ENCODE measurements around the gene TUBA4A. TPM values are rescaled to one million over a fixed set of nuclear protein-coding genes. Genes with fewer than 3 reads are reported as not detected.

TUBA4A gene
- total RNA-seq, 1 donor from 2014 or later: not detected

DNA sequence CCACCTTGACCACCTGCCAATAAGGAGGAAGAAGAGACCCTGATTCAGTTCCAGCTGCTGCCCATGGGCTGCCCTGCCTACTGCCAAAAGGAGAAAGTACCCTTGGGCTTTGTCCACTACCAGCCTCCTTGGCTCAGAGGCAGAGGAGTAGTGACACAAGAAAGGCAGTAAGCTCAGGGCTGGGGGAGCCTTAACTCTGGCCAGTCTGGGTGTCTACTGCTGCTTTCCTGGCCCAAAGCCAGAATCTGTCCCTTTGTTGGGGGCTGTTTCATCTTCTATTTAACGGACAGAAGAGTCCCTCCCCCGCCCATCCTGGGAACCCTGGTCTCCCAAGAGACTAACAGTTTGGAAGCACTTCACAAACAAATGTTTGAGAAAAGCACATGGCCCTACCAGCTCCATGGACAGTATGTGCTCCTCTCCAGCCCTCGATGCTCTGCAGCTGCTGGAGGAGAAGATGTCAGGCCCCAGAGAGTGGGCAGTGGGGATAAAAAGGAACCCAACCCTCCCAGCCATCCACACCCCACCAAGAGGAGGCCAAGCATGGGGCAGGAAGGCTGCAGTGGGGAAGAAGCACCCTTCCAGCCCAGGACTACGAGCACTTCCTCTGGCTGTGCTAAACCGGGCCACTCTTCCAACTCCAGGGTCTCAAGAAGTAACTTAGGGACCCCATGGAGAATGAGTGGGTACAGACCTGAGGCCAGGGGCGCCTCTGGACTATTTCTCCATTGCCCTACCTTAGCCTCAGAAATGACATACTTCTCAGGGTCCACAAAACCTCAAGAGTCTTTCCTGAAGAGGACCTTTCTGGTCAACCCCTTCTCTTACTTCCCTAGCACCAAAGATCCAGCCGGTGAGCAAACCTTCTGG lies 25.4 kb downstream of the TUBA4A start:
- H3K36me3 Mint-ChIP-seq: peaks cover 15% of the 10 kb centered on the region
- peak overlapping the region; percentile 61 for H3K9ac ChIP-seq
- H3K27me3 ChIP-seq: no peaks in the 10 kb centered on the region
- H3K27ac Mint-ChIP-seq: no peak overlapping the region
- peaks cover 4% of the 10 kb centered on the region for H4K20me1 ChIP-seq (ENCODE audit: low read depth)
- peaks cover 11% of the 10 kb centered on the region for H3F3A ChIP-seq (ENCODE audit: low read depth)
- no peaks in the 10 kb centered on the region for H3K36me3 ChIP-seq
- peaks cover 3% of the 10 kb centered on the region for H3K27me3 Mint-ChIP-seq (ENCODE audit: insufficient read depth, low read depth)
- no peaks in the 10 kb centered on the region for H3K9me3 ChIP-seq (ENCODE audit: low read depth)
- peaks cover 26% of the 10 kb centered on the region for H3K4me1 Mint-ChIP-seq
- TF ChIP-seq EZH2 (IDR thresholded peaks at IDR 0.05): no peak
- TF ChIP-seq, protein P1, sequence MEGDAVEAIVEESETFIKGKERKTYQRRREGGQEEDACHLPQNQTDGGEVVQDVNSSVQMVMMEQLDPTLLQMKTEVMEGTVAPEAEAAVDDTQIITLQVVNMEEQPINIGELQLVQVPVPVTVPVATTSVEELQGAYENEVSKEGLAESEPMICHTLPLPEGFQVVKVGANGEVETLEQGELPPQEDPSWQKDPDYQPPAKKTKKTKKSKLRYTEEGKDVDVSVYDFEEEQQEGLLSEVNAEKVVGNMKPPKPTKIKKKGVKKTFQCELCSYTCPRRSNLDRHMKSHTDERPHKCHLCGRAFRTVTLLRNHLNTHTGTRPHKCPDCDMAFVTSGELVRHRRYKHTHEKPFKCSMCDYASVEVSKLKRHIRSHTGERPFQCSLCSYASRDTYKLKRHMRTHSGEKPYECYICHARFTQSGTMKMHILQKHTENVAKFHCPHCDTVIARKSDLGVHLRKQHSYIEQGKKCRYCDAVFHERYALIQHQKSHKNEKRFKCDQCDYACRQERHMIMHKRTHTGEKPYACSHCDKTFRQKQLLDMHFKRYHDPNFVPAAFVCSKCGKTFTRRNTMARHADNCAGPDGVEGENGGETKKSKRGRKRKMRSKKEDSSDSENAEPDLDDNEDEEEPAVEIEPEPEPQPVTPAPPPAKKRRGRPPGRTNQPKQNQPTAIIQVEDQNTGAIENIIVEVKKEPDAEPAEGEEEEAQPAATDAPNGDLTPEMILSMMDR (IDR thresholded peaks at IDR 0.05): no peak
- TF ChIP-seq EZH2phosphoT487 (IDR thresholded peaks at IDR 0.05): no peak
- peaks cover 12% of the 10 kb centered on the region for H3K4me1 ChIP-seq
- H3K9me3 Mint-ChIP-seq: no peaks in the 10 kb centered on the region
- peak overlapping the region; percentile 76 for H3K4me3 ChIP-seq
- DNase-seq (ENCODE audit: low spot score): no peak
- H3K4me2 ChIP-seq: peak overlapping the region; percentile 95
- H3K4me3 Mint-ChIP-seq: peak overlapping the region; percentile 84
- peaks cover 37% of the 10 kb centered on the region for H3K79me2 ChIP-seq (ENCODE audit: low read depth)
- no peak overlapping the region for H3K27ac ChIP-seq
- H2AFZ ChIP-seq (replicated peaks): no peak overlapping the region

DNA sequence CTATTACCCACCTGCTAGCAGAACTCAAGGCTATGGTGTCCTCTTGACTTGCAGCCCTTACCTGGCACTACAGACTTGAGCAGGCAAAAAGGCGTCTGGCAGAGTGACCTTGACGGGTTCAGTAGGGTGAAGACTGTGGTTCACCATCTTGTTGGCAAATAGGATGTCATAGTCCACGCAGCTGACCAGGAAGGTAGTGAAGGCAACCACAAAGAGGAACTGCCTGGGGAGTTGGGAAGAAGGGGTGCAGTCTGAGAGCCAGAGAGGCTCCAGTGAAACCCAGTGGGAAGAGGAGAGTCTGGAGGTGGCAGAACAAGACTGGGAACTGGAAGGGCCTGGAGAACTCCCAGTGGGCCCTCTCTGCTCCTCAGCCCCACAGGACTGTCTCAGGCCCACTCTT lies 28.4 kb downstream of the TUBA4A start:
- no peak overlapping the region for H3K27ac ChIP-seq
- no peak overlapping the region for H2AFZ ChIP-seq (replicated peaks)
- H3K36me3 Mint-ChIP-seq: peaks cover 19% of the 10 kb centered on the region
- no peaks in the 10 kb centered on the region for H3K36me3 ChIP-seq
- H3K4me3 ChIP-seq: no peak overlapping the region
- H3K9me3 Mint-ChIP-seq: no peaks in the 10 kb centered on the region
- H3K4me1 Mint-ChIP-seq: peaks cover 20% of the 10 kb centered on the region
- H3K9ac ChIP-seq: no peak overlapping the region
- peaks cover 18% of the 10 kb centered on the region for H3K79me2 ChIP-seq (ENCODE audit: low read depth)
- H3K9me3 ChIP-seq (ENCODE audit: low read depth): no peaks in the 10 kb centered on the region
- H3K27ac Mint-ChIP-seq: no peak overlapping the region
- peaks cover 7% of the 10 kb centered on the region for H3F3A ChIP-seq (ENCODE audit: low read depth)
- H3K4me3 Mint-ChIP-seq: peak overlapping the region; percentile 52
- no peak overlapping the region for H3K4me2 ChIP-seq
- H3K4me1 ChIP-seq: peaks cover 7% of the 10 kb centered on the region
- peaks cover 4% of the 10 kb centered on the region for H4K20me1 ChIP-seq (ENCODE audit: low read depth)
- DNase-seq (ENCODE audit: low spot score): no peak
- TF ChIP-seq EZH2 (IDR thresholded peaks at IDR 0.05): no peak
- TF ChIP-seq EZH2phosphoT487 (IDR thresholded peaks at IDR 0.05): no peak
- TF ChIP-seq, protein P1 (IDR thresholded peaks at IDR 0.05): no peak
- peaks cover 6% of the 10 kb centered on the region for H3K27me3 Mint-ChIP-seq (ENCODE audit: insufficient read depth, low read depth)
- no peaks in the 10 kb centered on the region for H3K27me3 ChIP-seq

DNA sequence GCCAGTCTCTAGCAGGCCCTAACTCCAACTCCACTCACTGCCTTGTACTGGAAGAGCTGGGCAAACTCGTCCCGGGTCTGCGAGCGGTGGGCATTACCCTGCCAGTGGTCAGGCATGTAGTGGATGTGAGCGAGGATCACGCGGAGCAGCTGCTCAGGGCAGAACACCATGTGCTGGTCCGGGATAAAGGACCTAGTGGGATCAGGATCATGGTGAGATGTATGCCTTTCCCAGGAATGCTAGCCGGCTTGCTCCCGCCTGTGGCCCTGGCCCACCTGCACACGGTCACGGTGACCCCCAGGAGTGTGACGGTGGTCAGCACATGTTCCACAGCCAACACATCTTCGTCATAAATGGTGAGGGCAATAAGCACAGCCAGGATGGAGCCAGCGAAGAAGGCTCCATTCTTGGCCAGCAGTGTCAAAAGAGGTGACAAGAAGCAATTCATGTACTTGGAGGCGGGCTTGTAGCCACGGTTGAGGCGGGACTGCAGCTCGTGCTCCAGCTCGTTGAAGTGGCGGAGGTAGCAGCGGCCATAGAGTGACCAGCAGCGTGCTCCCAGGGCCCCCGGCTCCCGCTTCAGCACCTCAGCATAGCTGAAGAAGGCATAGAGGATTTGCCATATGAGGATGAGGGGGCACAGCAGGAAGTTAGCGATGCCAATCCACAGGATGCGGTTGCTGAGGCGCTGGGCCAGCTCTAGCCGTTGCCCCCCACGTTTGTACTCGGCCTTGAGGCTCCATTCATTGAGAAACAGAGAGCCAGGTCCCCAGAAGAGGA lies 29.7 kb downstream of the TUBA4A start:
- Histone ChIP-seq H3K27me3 (no peaks in the 10 kb centered on the region), H3K79me2 (ENCODE audit: low read depth) (peaks cover 18% of the 10 kb centered on the region), H3F3A (ENCODE audit: low read depth) (peaks cover 13% of the 10 kb centered on the region), H4K20me1 (ENCODE audit: low read depth) (peaks cover 4% of the 10 kb centered on the region), H2AFZ (replicated peaks) (no peak overlapping the region), H3K4me3 (no peak overlapping the region), H3K9ac (no peak overlapping the region), H3K4me2 (no peak overlapping the region), H3K27ac (no peak overlapping the region), H3K9me3 (ENCODE audit: low read depth) (no peaks in the 10 kb centered on the region), H3K36me3 (no peaks in the 10 kb centered on the region), H3K4me1 (peaks cover 7% of the 10 kb centered on the region)
- no peak for DNase-seq (ENCODE audit: low spot score)
- H3K27ac Mint-ChIP-seq: no peak overlapping the region
- peaks cover 22% of the 10 kb centered on the region for H3K4me1 Mint-ChIP-seq
- no peaks in the 10 kb centered on the region for H3K9me3 Mint-ChIP-seq
- H3K4me3 Mint-ChIP-seq: no peak overlapping the region
- peaks cover 22% of the 10 kb centered on the region for H3K36me3 Mint-ChIP-seq
- TF ChIP-seq EZH2 (IDR thresholded peaks at IDR 0.05): no peak
- TF ChIP-seq EZH2phosphoT487 (IDR thresholded peaks at IDR 0.05): no peak
- TF ChIP-seq, protein P1 (IDR thresholded peaks at IDR 0.05): no peak
- H3K27me3 Mint-ChIP-seq (ENCODE audit: insufficient read depth, low read depth): peaks cover 11% of the 10 kb centered on the region
